Endothelial cell of umbilical vein (primary cell): Measurements from ENCODE around the gene POSTN. TPM values are rescaled to one million over a fixed set of nuclear protein-coding genes. Genes with fewer than 3 reads are reported as not detected.

Source experiments
- BruUV-seq: library from RNA; stranded (reverse); fragments of 400-500 nt; replicated peaks from 2 replicates; lab custom pipeline; 2021; lab: Mats Ljungman, UMichigan
- CTCF ChIA-PET: fragments of 300-600, 350-600 bp; sonication (Branson Sonifier 250); formaldehyde crosslinking; loops from one replicate; lab custom pipeline; 2021; ENCODE audit warnings: antibody characterized with exemption, inconsistent platforms; lab: Charles Lee
- POLR2A ChIA-PET: fragments of 300-600, 350-600 bp; sonication (Branson Sonifier 250); formaldehyde crosslinking; loops from one replicate; lab custom pipeline; 2021; ENCODE audit warnings: antibody characterized with exemption, inconsistent platforms; lab: Charles Lee
- DNase-seq: peaks from one replicate; pipeline ENCODE4 v3.0.0-alpha.2; 2011; ENCODE audit warnings: low read depth, low spot score
- FAIRE-seq: peaks from 2 replicates; lab custom pipeline; 2011; peaks lifted over from hg19 to GRCh38; lab: Jason Lieb, UNC
- H2AFZ ChIP-seq: 2 replicates; pipeline ENCODE4 v1.6.0; 2012; ENCODE audit warnings: low read depth, low read length, control low read depth, inconsistent platforms
- H3K27ac ChIP-seq: 2 replicates; pipeline ENCODE4 v1.5.1; 2011; ENCODE audit warnings: low read depth, mild to moderate bottlenecking, control low read depth, low read length, moderate library complexity; ENCODE audit not compliant: insufficient read depth
- H3K27me3 ChIP-seq, 2 experiments: 2 replicates each; pipeline versions ENCODE4 v1.6.0 to v1.6.1; 2011; ENCODE audit warnings: low read length in 2 of 2, mixed read lengths in 1 of 2; ENCODE audit not compliant: control insufficient read depth in 2 of 2, insufficient read depth in 2 of 2
- H3K36me3 ChIP-seq, 2 experiments: 2 replicates in 1 of 2; 3 replicates in 1 of 2; pipeline ENCODE4 v1.5.1; 2011; ENCODE audit warnings: low read length in 2 of 2, mild to moderate bottlenecking in 1 of 2, moderate library complexity in 1 of 2; ENCODE audit not compliant: control insufficient read depth in 2 of 2, insufficient read depth in 2 of 2; ENCODE audit errors: extremely low read depth in 1 of 2
- H3K4me1 ChIP-seq: 3 replicates; pipeline ENCODE4 v1.5.1; 2011; ENCODE audit warnings: mild to moderate bottlenecking, low read length; ENCODE audit not compliant: control insufficient read depth, insufficient read depth; ENCODE audit errors: extremely low read depth
- H3K4me2 ChIP-seq: 2 replicates; pipeline ENCODE4 v1.6.1; 2011; ENCODE audit warnings: low read length, control low read depth, mixed read lengths; ENCODE audit not compliant: insufficient read depth
- H3K4me3 ChIP-seq, 3 experiments: fragments of 200-600 bp in 1 of 3; sonication (generic), shearing (Covaris generic) in 1 of 3; replicated peaks in 1 of 3; 2 replicates each; pipeline ENCODE4 v1.5.1; 2011 to 2016; ENCODE audit warnings: control low read depth in 3 of 3, low read length in 3 of 3, mild to moderate bottlenecking in 2 of 3, inconsistent platforms in 1 of 3, low read depth in 1 of 3, moderate library complexity in 1 of 3; ENCODE audit not compliant: insufficient read depth in 1 of 3
- H3K79me2 ChIP-seq: 2 replicates; pipeline ENCODE4 v1.6.0; 2012; ENCODE audit warnings: low read length, inconsistent platforms; ENCODE audit not compliant: control insufficient read depth, insufficient read depth
- H3K9ac ChIP-seq: replicated peaks from 2 replicates; pipeline ENCODE3; 2011; ENCODE audit warnings: low read length, control low read depth; ENCODE audit not compliant: insufficient read depth; ENCODE audit errors: extremely low read depth
- H3K9me1 ChIP-seq: replicated peaks from 3 replicates; pipeline ENCODE4 v1.6.0; 2011; ENCODE audit warnings: mild to moderate bottlenecking, low read length; ENCODE audit not compliant: control insufficient read depth, insufficient read depth; ENCODE audit errors: extremely low read depth
- H3K9me3 ChIP-seq: replicated peaks from 2 replicates; pipeline ENCODE4 v1.5.1; 2012; ENCODE audit warnings: low read length, inconsistent platforms; ENCODE audit not compliant: control insufficient read depth, insufficient read depth
- H4K20me1 ChIP-seq: replicated peaks from 2 replicates; pipeline ENCODE3; 2011; ENCODE audit warnings: mild to moderate bottlenecking, low read length; ENCODE audit not compliant: control insufficient read depth, insufficient read depth; ENCODE audit errors: extremely low read depth
- EZH2 ChIP-seq: IDR thresholded peaks from 2 replicates; pipeline ENCODE4 v1.6.1; 2012; ENCODE audit warnings: borderline replicate concordance, low read depth, mild to moderate bottlenecking, moderate library complexity, low read length, inconsistent platforms; ENCODE audit not compliant: severe bottlenecking
- FOS ChIP-seq: IDR thresholded peaks from 2 replicates; pipeline ENCODE4 v1.6.1; 2011; ENCODE audit warnings: mild to moderate bottlenecking, low read length, moderate library complexity, borderline replicate concordance; ENCODE audit not compliant: insufficient read depth
- GATA2 ChIP-seq: IDR thresholded peaks from 2 replicates; pipeline ENCODE4 v1.7.0; 2011; ENCODE audit warnings: low read depth, mild to moderate bottlenecking, moderate library complexity, mixed read lengths, low read length; ENCODE audit not compliant: insufficient read length, insufficient read depth
- JUN ChIP-seq: IDR thresholded peaks from 2 replicates; pipeline ENCODE4 v1.6.1; 2011; ENCODE audit warnings: borderline replicate concordance, low read depth; ENCODE audit not compliant: insufficient read length, insufficient read depth
- MYC ChIP-seq: IDR thresholded peaks from one replicate; pipeline ENCODE4 v1.6.1; 2011; ENCODE audit warnings: mild to moderate bottlenecking, low read depth, low read length
- POLR2A ChIP-seq: IDR thresholded peaks from 2 replicates; pipeline ENCODE4 v1.6.1; 2012; ENCODE audit warnings: low read depth, mild to moderate bottlenecking, control low read depth, low read length
- POLR2AphosphoS5 ChIP-seq: IDR thresholded peaks from 2 replicates; pipeline ENCODE4 v1.6.1; 2012; ENCODE audit warnings: low read depth, mild to moderate bottlenecking, control low read depth, low read length, moderate library complexity; ENCODE audit not compliant: insufficient read depth
- dilution Hi-C: fragments of 300-500 bp; cut with MboI; formaldehyde crosslinking; loops from one replicate; pipeline ENCODE4 v1.15.0; 2019; ENCODE audit warnings: low sequenced_read_pairs; ENCODE audit not compliant: extremely low pct_ligation_motif_present
- intact Hi-C: fragments of 100-400 bp; cut with micrococcal nuclease; formaldehyde crosslinking; loops from one replicate; pipeline ENCODE4 v1.10.0; 2022
- polyA plus RNA-seq, 4 experiments: library from polyadenylated mRNA; depleted of rRNA in 3 of 4; stranded (reverse) in 3 of 4; unstranded in 1 of 4; fragments of >200 nt; gene quantifications; 2 replicates each; pipeline versions ENCODE4 v1.2.1 to v1.2.3, GENCODE V29; 2011 to 2012; ENCODE audit warnings: missing spikeins in 1 of 4
- total RNA-seq: library from RNA; stranded (reverse); gene quantifications from 2 replicates; pipeline ENCODE4 v1.2.3, GENCODE V29; 2021
- TF ChIP-seq, protein P1 (sequence below), 2 donors: IDR thresholded peaks; 1 replicate in 1 of 2; 2 replicates in 1 of 2; pipeline ENCODE4 v1.5.1; 2011; ENCODE audit warnings: low read length in 2 of 2, mild to moderate bottlenecking in 2 of 2, moderate library complexity in 2 of 2, control low read depth in 1 of 2, inconsistent platforms in 1 of 2, low read depth in 1 of 2; ENCODE audit not compliant: insufficient read depth in 1 of 2; ENCODE audit errors: extremely low read depth in 1 of 2
- TF ChIP-seq, protein P2 (sequence below): IDR thresholded peaks from 2 replicates; pipeline ENCODE4 v1.6.1; 2011; ENCODE audit not compliant: insufficient read depth, insufficient read length

POSTN gene
- total and polyA plus RNA-seq, 2 donors (not counting 3 experiments of a cell fraction or from before 2014, with no cell fraction given) = 0.29 to 0.41 TPM

DNA sequence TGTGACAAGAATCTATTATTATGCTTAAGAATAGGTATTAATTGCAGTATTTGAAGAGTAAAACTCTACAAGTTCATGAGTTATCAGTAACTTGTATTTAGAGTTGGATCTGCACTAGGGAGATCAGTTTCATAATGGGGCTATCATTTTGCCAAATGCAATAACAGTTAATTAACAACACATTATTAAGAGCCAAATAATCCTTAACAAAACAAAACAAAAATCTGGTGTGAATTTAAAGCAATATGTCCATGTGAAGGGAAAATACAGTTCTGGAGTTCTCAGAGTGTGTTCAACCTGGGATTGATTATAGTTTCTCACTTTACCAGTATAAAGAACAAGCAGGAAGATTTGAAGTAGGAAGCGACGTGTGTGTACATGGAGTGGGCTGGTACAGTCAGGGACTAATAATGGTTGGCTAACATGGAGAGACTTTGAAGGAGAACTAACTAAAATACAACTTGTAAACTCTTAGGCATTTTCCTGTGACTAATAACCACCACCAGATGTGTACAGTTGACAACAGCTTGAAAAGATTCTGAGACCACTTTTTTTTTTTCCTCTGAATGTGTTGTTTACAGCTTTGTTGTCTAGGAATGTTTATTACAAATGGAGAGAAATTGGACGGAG lies 58.5 kb downstream of the POSTN start:
- Histone ChIP-seq H3K9me1 (no peaks in the 10 kb centered on the region), H3K4me3 (no peak overlapping the region), H3K27ac (no peak overlapping the region), H3K4me2 (no peak overlapping the region), H3K4me1 (no peaks in the 10 kb centered on the region), H3K9me3 (no peaks in the 10 kb centered on the region), H3K36me3 (no peaks in the 10 kb centered on the region), H2AFZ (no peak overlapping the region), H3K79me2 (no peaks in the 10 kb centered on the region), H3K9ac (no peak overlapping the region), H3K27me3 (no peaks in the 10 kb centered on the region), H4K20me1 (no peaks in the 10 kb centered on the region)
- ChIA-PET POLR2A (no interaction called here), CTCF (no interaction called here)
- DNase-seq = no peak
- no TSS peak for BruUV-seq
- intact Hi-C loops (no loop called here), dilution Hi-C loops (no loop called here)
- FAIRE-seq = no peak
- TF ChIP-seq POLR2AphosphoS5 = no peak
- TF ChIP-seq GATA2 = no peak
- no peak for TF ChIP-seq EZH2
- no peak for TF ChIP-seq JUN
- no peak for TF ChIP-seq FOS
- TF ChIP-seq, protein P1, sequence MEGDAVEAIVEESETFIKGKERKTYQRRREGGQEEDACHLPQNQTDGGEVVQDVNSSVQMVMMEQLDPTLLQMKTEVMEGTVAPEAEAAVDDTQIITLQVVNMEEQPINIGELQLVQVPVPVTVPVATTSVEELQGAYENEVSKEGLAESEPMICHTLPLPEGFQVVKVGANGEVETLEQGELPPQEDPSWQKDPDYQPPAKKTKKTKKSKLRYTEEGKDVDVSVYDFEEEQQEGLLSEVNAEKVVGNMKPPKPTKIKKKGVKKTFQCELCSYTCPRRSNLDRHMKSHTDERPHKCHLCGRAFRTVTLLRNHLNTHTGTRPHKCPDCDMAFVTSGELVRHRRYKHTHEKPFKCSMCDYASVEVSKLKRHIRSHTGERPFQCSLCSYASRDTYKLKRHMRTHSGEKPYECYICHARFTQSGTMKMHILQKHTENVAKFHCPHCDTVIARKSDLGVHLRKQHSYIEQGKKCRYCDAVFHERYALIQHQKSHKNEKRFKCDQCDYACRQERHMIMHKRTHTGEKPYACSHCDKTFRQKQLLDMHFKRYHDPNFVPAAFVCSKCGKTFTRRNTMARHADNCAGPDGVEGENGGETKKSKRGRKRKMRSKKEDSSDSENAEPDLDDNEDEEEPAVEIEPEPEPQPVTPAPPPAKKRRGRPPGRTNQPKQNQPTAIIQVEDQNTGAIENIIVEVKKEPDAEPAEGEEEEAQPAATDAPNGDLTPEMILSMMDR (IDR thresholded peaks at IDR 0.05; ENCODE audit: extremely low read depth in 1 of 2, insufficient read depth in 1 of 2, low read depth in 1 of 2, low read length in 2 of 2) = no peak
- TF ChIP-seq POLR2A = no peak
- TF ChIP-seq, protein P2, sequence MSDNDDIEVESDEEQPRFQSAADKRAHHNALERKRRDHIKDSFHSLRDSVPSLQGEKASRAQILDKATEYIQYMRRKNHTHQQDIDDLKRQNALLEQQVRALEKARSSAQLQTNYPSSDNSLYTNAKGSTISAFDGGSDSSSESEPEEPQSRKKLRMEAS = no peak
- TF ChIP-seq MYC = no peak
